ENCODE results near the gene SNRNP35.

The SNRNP35 gene

GRCh38 chr12:123516216-123516780 is 58.4 kb downstream of the SNRNP35 start:
- no peak for TF ChIP-seq CTCF (IDR thresholded peaks at IDR 0.05; ENCODE audit: extremely low read depth, insufficient read depth, missing control alignments)
- in situ Hi-C loops (cut with MboI; ENCODE audit: low pct_unique_long_range_greater_than_20kb, low sequenced_read_pairs, unreplicated experiment): no loop called here
- no peak for DNase-seq (ENCODE audit: low spot score)
